GM21717 (cell line): Measurements from ENCODE around the gene MGAM2.

Experiments
- ATAC-seq: cut with Tn5 transposase; IDR thresholded peaks from one replicate; pipeline ENCODE4 v1.9.1; 2021; ENCODE audit warnings: mild to moderate bottlenecking, moderate library complexity; ENCODE audit not compliant: unreplicated experiment

MGAM2 gene

GRCh38 chr7:142174441-142174840 lies 62.9 kb downstream of the MGAM2 start:
- no peak for ATAC-seq

GRCh38 chr7:142175594-142175993 lies 64.1 kb downstream of the MGAM2 start:
- no peak for ATAC-seq

- no peak for ATAC-seq
Measured at GRCh38 chr7:142176901-142177300, 65.4 kb downstream of the MGAM2 start.

GRCh38 chr7:142177869-142178268 lies 66.4 kb downstream of the MGAM2 start:
- ATAC-seq = no peak

- no peak for ATAC-seq
Measured at GRCh38 chr7:142180426-142180825, 68.9 kb downstream of the MGAM2 start.

- ATAC-seq = no peak
Measured at GRCh38 chr7:142181211-142181610, 69.7 kb downstream of the MGAM2 start.

- ATAC-seq = no peak
Measured at GRCh38 chr7:142181966-142182365, 70.4 kb downstream of the MGAM2 start.

GRCh38 chr7:142185069-142185468 lies 73.6 kb downstream of the MGAM2 start:
- no peak for ATAC-seq

GRCh38 chr7:142185801-142186200 lies 74.3 kb downstream of the MGAM2 start:
- ATAC-seq = no peak

GRCh38 chr7:142188154-142188553 lies 76.6 kb downstream of the MGAM2 start:
- no peak for ATAC-seq

- no peak for ATAC-seq
Measured at GRCh38 chr7:142188846-142189245, 77.3 kb downstream of the MGAM2 start.

- no peak for ATAC-seq
Measured at GRCh38 chr7:142194201-142194600, 82.7 kb downstream of the MGAM2 start.

- ATAC-seq = no peak
Measured at GRCh38 chr7:142196066-142196840, 84.7 kb downstream of the MGAM2 start.

GRCh38 chr7:142200206-142200605 lies 88.7 kb downstream of the MGAM2 start:
- ATAC-seq = no peak

GRCh38 chr7:142228537-142229104 lies 117.1 kb downstream of the MGAM2 start:
- no peak for ATAC-seq

- no peak for ATAC-seq
Measured at GRCh38 chr7:142231716-142232115, 120.2 kb downstream of the MGAM2 start.

- ATAC-seq = no peak
Measured at GRCh38 chr7:142240546-142240945, 129.0 kb downstream of the MGAM2 start.

GRCh38 chr7:142243823-142244222 lies 132.3 kb downstream of the MGAM2 start:
- no peak for ATAC-seq

GRCh38 chr7:142248166-142249160 lies 136.9 kb downstream of the MGAM2 start:
- ATAC-seq = no peak

GRCh38 chr7:142249918-142250317 lies 138.4 kb downstream of the MGAM2 start:
- ATAC-seq = no peak

- ATAC-seq = no peak
Measured at GRCh38 chr7:142250705-142251104, 139.2 kb downstream of the MGAM2 start.
